NCI-H69 (cell line): ENCODE results near the gene FIP1L1.
A peak's percentile ranks its signal among the peaks of the same experiment; 100 is the strongest.

ENCODE experiments used
- DNase-seq: peaks from one replicate; lab custom pipeline; 2025; lab: John Stamatoyannopoulos, UW

Gene FIP1L1

GRCh38 chr4:53501561-53501960, 124.1 kb downstream of the FIP1L1 start:
- DNase-seq = no peak

GRCh38 chr4:53502094-53502493, 124.7 kb downstream of the FIP1L1 start:
- no peak for DNase-seq

GRCh38 chr4:53505947-53506346, 128.5 kb downstream of the FIP1L1 start:
- peak; percentile 1 for DNase-seq

GRCh38 chr4:53507058-53507457, 129.6 kb downstream of the FIP1L1 start:
- DNase-seq = no peak

GRCh38 chr4:53507671-53508286, 130.3 kb downstream of the FIP1L1 start:
- peak; percentile 1 for DNase-seq

- no peak for DNase-seq
These were observed 131.0 kb downstream of the FIP1L1 start for GRCh38 chr4:53508446-53508845.

GRCh38 chr4:53510321-53510720, 132.9 kb downstream of the FIP1L1 start:
- no peak for DNase-seq
